ENCODE results near the gene USP24.

The USP24 gene

DNA sequence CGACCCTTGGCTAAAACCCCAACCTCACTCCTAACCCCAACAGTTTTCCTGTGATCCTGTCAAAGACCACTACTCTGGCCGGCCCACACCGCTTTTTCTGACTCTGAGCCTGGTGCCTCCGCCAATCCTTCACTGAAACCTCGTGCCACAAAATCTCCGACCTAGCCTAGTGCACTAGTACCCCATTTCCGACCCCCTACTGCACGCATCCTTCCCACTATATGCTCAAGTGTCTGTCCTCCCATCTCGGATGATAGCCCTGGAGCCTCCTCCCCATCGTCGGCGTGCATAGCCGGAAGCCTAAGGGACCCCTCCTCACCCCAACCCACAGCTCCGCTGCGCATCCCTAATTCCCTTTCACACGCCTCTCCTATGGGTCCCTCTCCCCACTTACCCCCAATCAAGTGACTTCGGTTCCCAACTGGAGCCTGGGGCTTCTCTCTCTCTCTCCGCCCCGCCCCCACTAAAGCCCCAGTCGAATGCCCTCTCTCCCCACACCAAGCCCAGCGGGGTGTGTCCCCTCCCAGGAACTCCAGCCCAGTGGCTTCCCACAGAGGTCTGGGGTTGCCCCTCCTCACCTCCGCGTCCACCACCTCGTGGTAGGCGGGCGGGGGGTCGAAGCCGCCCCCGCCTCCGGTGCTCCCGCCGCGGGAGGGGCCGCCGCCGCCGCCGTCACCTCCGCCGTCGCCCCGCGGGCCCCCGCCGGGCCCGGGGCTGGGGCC, 791 bp downstream of the USP24 start:
- H3K4me3 Mint-ChIP-seq: peak overlapping the region; percentile 93 to 95 (median 94)
- TF ChIP-seq, protein P1, sequence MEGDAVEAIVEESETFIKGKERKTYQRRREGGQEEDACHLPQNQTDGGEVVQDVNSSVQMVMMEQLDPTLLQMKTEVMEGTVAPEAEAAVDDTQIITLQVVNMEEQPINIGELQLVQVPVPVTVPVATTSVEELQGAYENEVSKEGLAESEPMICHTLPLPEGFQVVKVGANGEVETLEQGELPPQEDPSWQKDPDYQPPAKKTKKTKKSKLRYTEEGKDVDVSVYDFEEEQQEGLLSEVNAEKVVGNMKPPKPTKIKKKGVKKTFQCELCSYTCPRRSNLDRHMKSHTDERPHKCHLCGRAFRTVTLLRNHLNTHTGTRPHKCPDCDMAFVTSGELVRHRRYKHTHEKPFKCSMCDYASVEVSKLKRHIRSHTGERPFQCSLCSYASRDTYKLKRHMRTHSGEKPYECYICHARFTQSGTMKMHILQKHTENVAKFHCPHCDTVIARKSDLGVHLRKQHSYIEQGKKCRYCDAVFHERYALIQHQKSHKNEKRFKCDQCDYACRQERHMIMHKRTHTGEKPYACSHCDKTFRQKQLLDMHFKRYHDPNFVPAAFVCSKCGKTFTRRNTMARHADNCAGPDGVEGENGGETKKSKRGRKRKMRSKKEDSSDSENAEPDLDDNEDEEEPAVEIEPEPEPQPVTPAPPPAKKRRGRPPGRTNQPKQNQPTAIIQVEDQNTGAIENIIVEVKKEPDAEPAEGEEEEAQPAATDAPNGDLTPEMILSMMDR (IDR thresholded peaks at IDR 0.05; ENCODE audit: unreplicated experiment in 3 of 3): no peak
- peak overlapping the region; percentile 91 to 96 (median 93) for H3K27ac Mint-ChIP-seq
- H3K9me3 Mint-ChIP-seq: no peaks in the 10 kb centered on the region
- no peaks in the 10 kb centered on the region for H3K36me3 Mint-ChIP-seq (ENCODE audit: low read depth)
- H3K4me1 Mint-ChIP-seq: peaks cover 57% of the 10 kb centered on the region
- H3K27me3 Mint-ChIP-seq (ENCODE audit: low read depth): peaks cover 7% of the 10 kb centered on the region

DNA sequence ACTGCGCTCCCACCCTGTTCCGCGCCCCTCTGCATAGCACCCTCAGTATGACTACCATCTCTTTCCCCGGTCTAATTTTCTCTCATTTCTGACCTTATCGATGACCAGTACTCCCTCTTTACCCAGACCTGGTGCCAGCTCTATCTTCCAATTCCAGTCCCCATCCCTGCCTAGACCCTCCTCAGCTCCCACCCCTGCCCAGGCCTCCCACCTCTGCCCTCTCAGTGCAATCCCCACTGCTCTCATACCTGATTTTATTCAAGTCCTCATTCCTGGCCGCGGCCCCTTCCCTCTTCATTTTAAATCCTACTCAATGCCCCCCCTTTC, 1.3 kb downstream of the USP24 start:
- TF ChIP-seq, protein P1 (IDR thresholded peaks at IDR 0.05; ENCODE audit: unreplicated experiment in 3 of 3): no peak
- H3K27ac Mint-ChIP-seq: peak overlapping the region; percentile 91 to 96 (median 93)
- H3K9me3 Mint-ChIP-seq: no peaks in the 10 kb centered on the region
- H3K36me3 Mint-ChIP-seq (ENCODE audit: low read depth): no peaks in the 10 kb centered on the region
- peaks cover 61% of the 10 kb centered on the region for H3K4me1 Mint-ChIP-seq
- H3K4me3 Mint-ChIP-seq: peak overlapping the region; percentile 93 to 95 (median 94)
- H3K27me3 Mint-ChIP-seq (ENCODE audit: low read depth): peaks cover 7% of the 10 kb centered on the region

DNA sequence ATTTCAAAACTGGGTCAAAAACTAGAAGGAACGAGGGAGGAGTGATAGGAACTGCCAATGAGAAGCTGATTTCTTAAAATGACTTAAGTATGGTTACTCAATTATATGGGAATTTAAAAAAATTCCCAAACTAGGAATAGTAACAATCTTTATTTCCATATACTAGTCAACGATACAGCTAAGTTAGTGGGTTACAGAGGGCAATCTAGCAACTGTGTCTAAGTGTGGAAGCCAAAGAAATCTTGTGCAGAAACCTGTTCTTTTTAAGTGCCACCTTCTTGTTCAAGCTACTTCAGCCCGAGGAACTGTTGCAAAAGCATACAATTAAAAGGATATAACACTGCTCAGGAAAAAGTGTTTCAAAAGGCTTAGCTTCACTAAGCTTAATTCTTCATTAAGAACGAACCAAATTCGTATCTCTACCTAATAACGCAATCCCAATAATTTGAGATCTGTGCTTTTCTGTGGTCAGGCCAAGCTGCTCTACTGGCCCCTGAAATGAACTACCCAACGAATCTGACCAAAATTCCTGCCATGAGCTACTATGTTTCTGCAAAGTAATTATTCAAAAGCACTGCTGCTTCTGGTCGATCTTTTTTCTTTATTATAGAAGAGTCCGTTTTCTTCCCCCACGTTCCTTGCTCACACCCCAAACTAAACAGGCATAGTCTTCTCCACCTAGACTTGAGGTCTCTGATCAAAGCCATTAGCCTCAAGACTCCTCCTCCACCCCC, 1.8 kb downstream of the USP24 start:
- Mint-ChIP-seq H3K4me1 (peaks cover 61% of the 10 kb centered on the region), H3K9me3 (no peaks in the 10 kb centered on the region), H3K36me3 (ENCODE audit: low read depth) (no peaks in the 10 kb centered on the region), H3K27me3 (ENCODE audit: low read depth) (peaks cover 6% of the 10 kb centered on the region), H3K4me3 (peak overlapping the region; percentile 93 to 95 (median 94)), H3K27ac (peak overlapping the region; percentile 91 to 96 (median 93))
- TF ChIP-seq, protein P1 (IDR thresholded peaks at IDR 0.05; ENCODE audit: unreplicated experiment in 3 of 3): no peak

DNA sequence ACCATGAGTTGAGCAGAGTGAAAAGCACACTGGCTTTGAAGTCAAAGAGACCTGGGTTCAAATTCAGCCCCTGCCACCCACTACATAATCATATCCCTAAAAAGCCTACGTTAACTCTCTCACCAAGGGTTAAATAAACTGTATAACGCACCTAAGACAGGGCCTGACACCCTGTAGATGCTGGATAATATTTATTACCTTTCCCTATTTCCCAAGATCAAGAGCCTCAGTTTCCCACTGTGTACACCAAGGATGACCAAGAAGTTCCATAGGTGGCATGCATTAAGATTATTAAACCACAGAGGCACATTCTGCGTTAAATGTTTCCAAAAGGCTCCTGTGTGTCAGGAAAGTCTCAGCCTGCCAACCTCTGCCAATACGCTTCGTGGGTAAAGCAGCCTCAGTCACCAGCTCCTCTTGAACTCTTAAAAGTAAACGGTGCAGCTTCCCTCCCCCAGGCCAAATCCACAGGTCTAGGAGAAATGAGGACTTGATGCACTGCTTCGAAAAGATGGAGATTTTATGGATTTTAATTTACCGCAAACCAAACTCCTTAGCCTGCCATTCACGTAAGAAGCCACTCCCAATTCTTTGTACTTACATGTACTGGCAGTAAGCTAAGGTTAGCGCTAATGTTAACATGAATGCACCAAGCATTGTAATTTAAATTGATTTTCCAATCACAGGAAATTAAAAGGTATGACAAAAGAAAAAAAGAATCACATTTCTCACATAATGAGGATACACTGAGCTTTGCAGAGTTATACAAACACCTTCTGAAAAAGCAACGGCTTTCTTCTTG, 2.6 kb downstream of the USP24 start:
- H3K4me1 Mint-ChIP-seq: peaks cover 61% of the 10 kb centered on the region
- peak overlapping the region; percentile 30 to 93 (median 91) for H3K27ac Mint-ChIP-seq
- TF ChIP-seq, protein P1 (IDR thresholded peaks at IDR 0.05; ENCODE audit: unreplicated experiment in 3 of 3): no peak
- no peaks in the 10 kb centered on the region for H3K36me3 Mint-ChIP-seq (ENCODE audit: low read depth)
- H3K9me3 Mint-ChIP-seq: no peaks in the 10 kb centered on the region
- H3K27me3 Mint-ChIP-seq (ENCODE audit: low read depth): peaks cover under 1% of the 10 kb centered on the region
- H3K4me3 Mint-ChIP-seq: peak overlapping the region; percentile 93 to 95 (median 94)

GRCh38 chr1:55211863-55212262, 3.3 kb downstream of the USP24 start:
- H3K27me3 Mint-ChIP-seq (ENCODE audit: low read depth): no peaks in the 10 kb centered on the region
- no peaks in the 10 kb centered on the region for H3K36me3 Mint-ChIP-seq (ENCODE audit: low read depth)
- TF ChIP-seq, protein P1 (IDR thresholded peaks at IDR 0.05; ENCODE audit: unreplicated experiment in 3 of 3): no peak
- no peaks in the 10 kb centered on the region for H3K9me3 Mint-ChIP-seq
- peak overlapping the region; percentile 11 to 95 (median 93) for H3K4me3 Mint-ChIP-seq
- H3K27ac Mint-ChIP-seq: peak overlapping the region; percentile 7 to 91 (median 82)
- peaks cover 61% of the 10 kb centered on the region for H3K4me1 Mint-ChIP-seq

All from nephron (organoid).